Mucosa of descending colon (tissue), 3 donors: ENCODE measurements around the gene RAB5IF. TPM values are rescaled to one million over a fixed set of nuclear protein-coding genes. Genes with fewer than 3 reads are reported as not detected.
A peak's percentile ranks its signal among the peaks of the same experiment; 100 is the strongest.

ENCODE experiments used
- ATAC-seq: fragments of 200-7000 bp; cut with Tn5 transposase; one replicate; pipeline ENCODE4 v1.9.1; 2020; ENCODE audit warnings: mild to moderate bottlenecking, moderate library complexity
- DNase-seq, 3 donors: peaks; one replicate each; pipeline ENCODE4 v3.0.0-alpha.2; 2020
- H3K36me3 ChIP-seq: fragments of 200-600 bp; one replicate; pipeline ENCODE4 v1.8.0; 2021; ENCODE audit warnings: low read depth, mild to moderate bottlenecking
- H3K4me1 ChIP-seq: fragments of 200-600 bp; one replicate; pipeline ENCODE4 v1.8.0; 2021; ENCODE audit warnings: low read depth, mild to moderate bottlenecking
- H3K4me3 ChIP-seq: fragments of 200-600 bp; one replicate; pipeline ENCODE4 v1.8.0; 2021; ENCODE audit warnings: mild to moderate bottlenecking
- H3K9me3 ChIP-seq: fragments of 200-600 bp; one replicate; pipeline ENCODE4 v1.8.0; 2021; ENCODE audit warnings: mild to moderate bottlenecking
- intact Hi-C, 2 donors: fragments of 100-400 bp; cut with DNase I in 1 of 2; cut with micrococcal nuclease in 1 of 2; formaldehyde crosslinking; loops; one replicate each; pipeline versions ENCODE4 v1.11.0 to v1.11.1; 2022; cut with DNase I, micrococcal nuclease
- total RNA-seq, 3 donors: library from RNA; stranded (reverse); fragmentation: NEBNext Ultra II Directional in 2 of 3; extraction: Animal tissue kit (Norgen Biotek cat#: 25700) in 2 of 3; gene quantifications; one replicate each; pipeline versions ENCODE4 v1.2.1 to v1.2.4, GENCODE V29; 2021 to 2023
- TF ChIP-seq, protein P1 (sequence below): fragments of 200-600 bp; IDR thresholded peaks from one replicate; pipeline ENCODE4 v1.8.0; 2022; ENCODE audit warnings: antibody characterized with exemption, mild to moderate bottlenecking
- donor health status: DM: no; HTN: no; CAD: no; lungs with moderate emphysema.
- donor health status: DM: no; HTN: no; CAD: no.
- donor health status: DM: no; HTN: yes; CAD: no.

The RAB5IF gene
- total RNA-seq, 3 donors from 2014 or later: 96.2 to 150 (median 128) TPM

DNA sequence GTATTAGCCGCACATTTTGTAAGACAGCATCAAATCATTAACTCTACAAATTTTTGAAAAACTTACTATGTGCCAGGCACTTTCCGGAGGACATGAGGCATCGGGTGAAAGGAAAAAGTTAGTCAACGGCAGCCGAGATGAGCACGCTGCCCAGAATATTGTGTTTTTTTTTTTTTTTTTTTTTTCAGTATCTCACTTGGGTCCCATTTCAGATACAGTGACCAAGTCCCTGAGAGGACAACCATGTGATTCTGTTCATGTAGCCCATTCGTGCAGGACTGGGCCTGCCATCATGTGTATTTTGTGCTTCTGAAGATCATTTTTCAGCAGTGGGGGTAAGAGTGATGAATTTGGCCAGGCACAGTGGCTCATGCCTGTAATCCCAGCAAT, 39.1 kb downstream of the RAB5IF start:
- Histone ChIP-seq H3K36me3 (no peaks in the 10 kb centered on the region), H3K9me3 (no peaks in the 10 kb centered on the region), H3K4me3 (no peak overlapping the region), H3K4me1 (no peaks in the 10 kb centered on the region)
- intact Hi-C loops: no loop called here
- ATAC-seq (no peak), DNase-seq (no peak)
- TF ChIP-seq, protein P1, sequence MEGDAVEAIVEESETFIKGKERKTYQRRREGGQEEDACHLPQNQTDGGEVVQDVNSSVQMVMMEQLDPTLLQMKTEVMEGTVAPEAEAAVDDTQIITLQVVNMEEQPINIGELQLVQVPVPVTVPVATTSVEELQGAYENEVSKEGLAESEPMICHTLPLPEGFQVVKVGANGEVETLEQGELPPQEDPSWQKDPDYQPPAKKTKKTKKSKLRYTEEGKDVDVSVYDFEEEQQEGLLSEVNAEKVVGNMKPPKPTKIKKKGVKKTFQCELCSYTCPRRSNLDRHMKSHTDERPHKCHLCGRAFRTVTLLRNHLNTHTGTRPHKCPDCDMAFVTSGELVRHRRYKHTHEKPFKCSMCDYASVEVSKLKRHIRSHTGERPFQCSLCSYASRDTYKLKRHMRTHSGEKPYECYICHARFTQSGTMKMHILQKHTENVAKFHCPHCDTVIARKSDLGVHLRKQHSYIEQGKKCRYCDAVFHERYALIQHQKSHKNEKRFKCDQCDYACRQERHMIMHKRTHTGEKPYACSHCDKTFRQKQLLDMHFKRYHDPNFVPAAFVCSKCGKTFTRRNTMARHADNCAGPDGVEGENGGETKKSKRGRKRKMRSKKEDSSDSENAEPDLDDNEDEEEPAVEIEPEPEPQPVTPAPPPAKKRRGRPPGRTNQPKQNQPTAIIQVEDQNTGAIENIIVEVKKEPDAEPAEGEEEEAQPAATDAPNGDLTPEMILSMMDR: no peak

DNA sequence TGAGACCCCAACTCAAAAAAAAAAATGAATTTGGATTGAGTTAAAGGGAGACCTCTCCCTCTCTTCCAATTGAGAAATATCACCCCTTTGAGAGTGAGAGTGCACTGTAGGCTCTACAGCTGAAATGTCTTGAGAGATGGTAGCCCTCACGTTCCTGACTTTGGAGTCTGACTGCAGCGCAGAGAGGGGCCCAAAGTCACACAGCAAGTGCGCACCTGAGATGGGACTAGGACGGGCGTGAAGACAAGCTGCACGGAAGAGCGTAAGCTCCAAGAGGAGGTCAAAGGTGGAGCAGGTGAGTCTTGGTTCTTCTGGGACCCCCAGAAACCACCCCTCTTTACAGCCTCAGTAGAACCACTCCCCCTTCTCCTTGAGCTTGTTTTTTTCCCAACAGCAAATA, 39.8 kb downstream of the RAB5IF start:
- Histone ChIP-seq H3K4me1 (no peaks in the 10 kb centered on the region), H3K9me3 (no peaks in the 10 kb centered on the region), H3K36me3 (no peaks in the 10 kb centered on the region), H3K4me3 (no peak overlapping the region)
- TF ChIP-seq, protein P1: no peak
- ATAC-seq (no peak), DNase-seq (no peak)
- intact Hi-C loops: no loop called here

DNA sequence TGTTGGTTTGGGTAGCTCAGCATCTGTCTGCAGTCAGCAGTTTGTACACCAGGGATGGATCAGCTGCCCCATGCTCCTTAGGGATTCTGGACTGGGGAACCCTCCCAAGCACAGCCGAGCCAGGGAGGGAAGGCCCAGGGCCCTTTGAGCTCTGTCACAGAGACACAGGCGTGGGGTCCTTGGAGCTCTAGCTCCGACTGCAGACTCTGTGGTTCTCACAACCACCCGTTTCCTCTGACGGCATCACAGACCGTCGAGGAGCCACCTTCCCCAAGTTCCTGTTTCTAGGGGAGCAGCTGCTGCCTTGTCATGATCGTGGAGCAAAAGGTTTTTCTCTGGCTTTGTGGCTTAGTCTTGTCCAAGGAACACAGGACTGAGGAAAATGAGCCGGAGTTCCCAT, 40.4 kb downstream of the RAB5IF start, which contains the start of gene SLA2:
Gene SLA2 (minus strand): TSS at position 199 of the 400 bp plus-strand sequence. CDS start 4,861 bp downstream, outside the sequence.
- no peaks in the 10 kb centered on the region for H3K4me1 ChIP-seq
- no peak within 1 kb of the TSS for H3K4me3 ChIP-seq
- DNase-seq (peak; percentile 51 to 70 (median 53)), ATAC-seq (peak; percentile 78)
- TF ChIP-seq, protein P1: no peak
- H3K9me3 ChIP-seq: no peaks in the 10 kb centered on the region
- no peaks in the 10 kb centered on the region for H3K36me3 ChIP-seq
- intact Hi-C loops: no loop called here

DNA sequence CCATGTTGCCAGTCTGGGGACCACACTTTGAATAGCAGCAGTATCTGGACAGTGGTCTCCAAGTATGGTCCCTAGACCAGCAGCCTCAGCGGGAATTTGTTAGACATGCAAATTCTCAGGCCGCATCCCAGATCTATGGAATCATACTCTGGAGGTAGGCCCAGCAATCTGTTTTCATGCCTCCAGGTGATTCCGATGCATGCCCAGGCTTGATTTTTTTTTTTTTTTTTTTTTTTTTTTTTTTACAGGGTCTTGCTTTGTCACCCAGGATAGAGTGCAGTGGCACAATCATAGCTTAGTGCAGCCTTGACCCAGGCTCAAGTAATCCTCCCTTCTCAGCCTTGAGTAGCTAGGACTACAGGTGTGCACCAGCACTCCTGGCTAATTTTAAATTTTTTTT, 41.1 kb downstream of the RAB5IF start:
- no peaks in the 10 kb centered on the region for H3K36me3 ChIP-seq
- TF ChIP-seq, protein P1: no peak
- no peak for DNase-seq
- no peak overlapping the region for H3K4me3 ChIP-seq
- H3K4me1 ChIP-seq: no peaks in the 10 kb centered on the region
- no peak for ATAC-seq
- intact Hi-C loops: no loop called here
- no peaks in the 10 kb centered on the region for H3K9me3 ChIP-seq

DNA sequence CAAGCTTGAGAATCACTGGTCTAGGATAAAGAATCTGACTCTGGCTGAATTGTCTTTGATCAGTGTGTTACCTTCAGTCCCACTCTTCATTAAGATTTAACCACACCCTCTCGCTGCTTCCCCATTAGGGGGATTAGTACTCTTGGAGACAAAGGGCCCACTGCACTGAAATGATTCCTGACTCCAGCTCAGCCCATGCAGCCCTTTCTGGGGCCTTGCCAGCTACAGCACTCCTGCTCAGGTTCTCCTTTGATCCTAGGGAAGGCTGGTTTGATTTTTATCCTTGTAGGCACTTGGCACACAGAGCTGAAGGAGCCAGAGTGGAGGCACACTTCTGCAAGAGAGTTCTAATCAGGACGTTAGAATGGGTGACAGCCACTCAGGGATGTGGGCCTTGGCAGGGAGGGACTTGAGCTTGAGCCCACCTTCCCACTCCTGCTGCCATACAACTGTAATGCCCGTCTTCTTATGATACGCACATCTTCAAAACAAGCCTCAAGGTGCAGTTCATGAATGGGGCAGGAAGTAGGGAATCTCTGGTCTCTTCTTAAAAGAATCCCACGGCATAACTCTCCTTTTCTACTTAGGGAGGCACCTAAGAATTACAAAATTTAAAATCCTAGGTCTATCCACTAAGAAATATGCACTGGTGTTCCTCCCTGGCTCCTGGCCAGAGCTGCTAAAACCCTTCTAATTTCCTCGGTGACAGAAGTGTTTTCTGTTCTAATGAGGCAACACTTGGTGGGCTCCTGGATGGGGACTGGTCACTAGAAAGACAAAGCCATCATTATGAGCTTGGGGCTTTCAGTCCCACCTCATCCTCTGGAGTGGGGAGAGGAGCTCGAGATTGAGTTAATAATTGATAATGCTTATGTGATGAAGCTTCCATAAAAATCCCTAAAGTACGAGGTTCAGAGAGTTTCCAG, 41.9 kb downstream of the RAB5IF start:
- ATAC-seq: no peak
- no peaks in the 10 kb centered on the region for H3K4me1 ChIP-seq

More for the DNA sequence above, 41.9 kb downstream of the RAB5IF start:
- DNase-seq: no peak
- Histone ChIP-seq H3K9me3 (no peaks in the 10 kb centered on the region), H3K4me3 (no peak overlapping the region), H3K36me3 (no peaks in the 10 kb centered on the region)
- TF ChIP-seq, protein P1: no peak
- intact Hi-C loops: no loop called here
